Activated T-cell treated with anti-CD3 and anti-CD28 coated beads, Interleukin-2, amount 50 U/mL, for 4 hours (primary cell): ENCODE results near the gene FUT8. TPM values are rescaled to one million over a fixed set of nuclear protein-coding genes. Genes with fewer than 3 reads are reported as not detected.

ENCODE experiments used
- ATAC-seq, 2 donors: fragments of 200-7000 bp; cut with Tn5 transposase; one replicate each; pipeline ENCODE4 v1.10.0; 2021
- DNase-seq: peaks from one replicate; pipeline ENCODE4 v3.0.0-alpha.2; 2020
- H3K27me3 Mint-ChIP-seq: one replicate; pipeline ENCODE4 v1.8.0; 2021; ENCODE audit warnings: low read depth, mixed read lengths
- H3K36me3 Mint-ChIP-seq: one replicate; pipeline ENCODE4 v1.8.0; 2022; ENCODE audit warnings: mixed read lengths; ENCODE audit not compliant: insufficient read depth
- H3K4me1 Mint-ChIP-seq: one replicate; pipeline ENCODE4 v1.8.0; 2021; ENCODE audit warnings: low read depth, mixed read lengths
- H3K4me3 Mint-ChIP-seq: one replicate; pipeline ENCODE4 v1.8.0; 2021; ENCODE audit warnings: mild to moderate bottlenecking, moderate library complexity, mixed read lengths
- H3K9me3 Mint-ChIP-seq: one replicate; pipeline ENCODE4 v1.8.0; 2021; ENCODE audit warnings: mixed read lengths
- total RNA-seq, 3 donors: library from RNA; stranded (reverse); gene quantifications; one replicate each; pipeline ENCODE4 v1.2.1, GENCODE V29; 2021

The FUT8 gene
- total RNA-seq, 3 donors from 2014 or later = 29.2 to 38.4 (median 30.9) TPM

GRCh38 chr14:65749287-65749686 lies 336.8 kb downstream of the FUT8 start:
- ATAC-seq = no peak
- H3K27me3 Mint-ChIP-seq = no peaks in the 10 kb centered on the region
- H3K36me3 Mint-ChIP-seq = no peaks in the 10 kb centered on the region
- no peak for DNase-seq
- H3K4me3 Mint-ChIP-seq = no peak overlapping the region
- peaks cover 4% of the 10 kb centered on the region for H3K4me1 Mint-ChIP-seq
- no peaks in the 10 kb centered on the region for H3K9me3 Mint-ChIP-seq

- Mint-ChIP-seq H3K27me3 (no peaks in the 10 kb centered on the region), H3K4me3 (no peak overlapping the region)
Measured at GRCh38 chr14:65750906-65751305, 338.4 kb downstream of the FUT8 start.

GRCh38 chr14:65751510-65751909 lies 339.0 kb downstream of the FUT8 start:
- ATAC-seq (no peak), DNase-seq (no peak)
- Mint-ChIP-seq H3K4me3 (no peak overlapping the region), H3K27me3 (no peaks in the 10 kb centered on the region), H3K4me1 (peaks cover 4% of the 10 kb centered on the region), H3K36me3 (no peaks in the 10 kb centered on the region), H3K9me3 (no peaks in the 10 kb centered on the region)

More at GRCh38 chr14:65750906-65751305, 338.4 kb downstream of the FUT8 start:
- Mint-ChIP-seq H3K4me1 (peaks cover 4% of the 10 kb centered on the region), H3K36me3 (no peaks in the 10 kb centered on the region), H3K9me3 (no peaks in the 10 kb centered on the region)
- ATAC-seq (no peak), DNase-seq (no peak)

- DNase-seq = no peak
- no peaks in the 10 kb centered on the region for H3K27me3 Mint-ChIP-seq
- H3K4me1 Mint-ChIP-seq = peaks cover 4% of the 10 kb centered on the region
- no peak for ATAC-seq
- no peak overlapping the region for H3K4me3 Mint-ChIP-seq
- H3K9me3 Mint-ChIP-seq = no peaks in the 10 kb centered on the region
- H3K36me3 Mint-ChIP-seq = no peaks in the 10 kb centered on the region
Measured at GRCh38 chr14:65753061-65753460, 340.5 kb downstream of the FUT8 start.

GRCh38 chr14:65755331-65755730 lies 342.8 kb downstream of the FUT8 start:
- ATAC-seq (no peak), DNase-seq (no peak)
- H3K4me1 Mint-ChIP-seq = peaks cover 4% of the 10 kb centered on the region
- no peak overlapping the region for H3K4me3 Mint-ChIP-seq
- H3K36me3 Mint-ChIP-seq = no peaks in the 10 kb centered on the region
- no peaks in the 10 kb centered on the region for H3K27me3 Mint-ChIP-seq
- peaks cover 4% of the 10 kb centered on the region for H3K9me3 Mint-ChIP-seq

GRCh38 chr14:65756880-65757279 lies 344.4 kb downstream of the FUT8 start:
- H3K36me3 Mint-ChIP-seq = no peaks in the 10 kb centered on the region
- H3K27me3 Mint-ChIP-seq = no peaks in the 10 kb centered on the region
- H3K4me3 Mint-ChIP-seq = no peak overlapping the region
- no peak for DNase-seq
- no peaks in the 10 kb centered on the region for H3K4me1 Mint-ChIP-seq
- peaks cover 4% of the 10 kb centered on the region for H3K9me3 Mint-ChIP-seq
- no peak for ATAC-seq

GRCh38 chr14:65769151-65769550 lies 356.6 kb downstream of the FUT8 start:
- Mint-ChIP-seq H3K9me3 (peaks cover 3% of the 10 kb centered on the region), H3K27me3 (no peaks in the 10 kb centered on the region), H3K4me1 (no peaks in the 10 kb centered on the region), H3K36me3 (peaks cover 1% of the 10 kb centered on the region), H3K4me3 (no peak overlapping the region)
- ATAC-seq = no peak
- no peak for DNase-seq

- no peak overlapping the region for H3K4me3 Mint-ChIP-seq
- peaks cover 3% of the 10 kb centered on the region for H3K9me3 Mint-ChIP-seq
- peaks cover 1% of the 10 kb centered on the region for H3K36me3 Mint-ChIP-seq
- H3K4me1 Mint-ChIP-seq = no peaks in the 10 kb centered on the region
- DNase-seq = no peak
- H3K27me3 Mint-ChIP-seq = no peaks in the 10 kb centered on the region
- ATAC-seq = no peak
Measured at GRCh38 chr14:65770681-65771080, 358.2 kb downstream of the FUT8 start.

GRCh38 chr14:65771271-65771670 lies 358.7 kb downstream of the FUT8 start:
- Mint-ChIP-seq H3K9me3 (peaks cover 3% of the 10 kb centered on the region), H3K27me3 (no peaks in the 10 kb centered on the region), H3K4me1 (no peaks in the 10 kb centered on the region), H3K36me3 (peaks cover 1% of the 10 kb centered on the region), H3K4me3 (no peak overlapping the region)
- DNase-seq (no peak), ATAC-seq (no peak)

GRCh38 chr14:65772466-65772865 lies 359.9 kb downstream of the FUT8 start:
- Mint-ChIP-seq H3K9me3 (peaks cover 3% of the 10 kb centered on the region), H3K4me3 (no peak overlapping the region), H3K4me1 (no peaks in the 10 kb centered on the region), H3K36me3 (peaks cover 1% of the 10 kb centered on the region), H3K27me3 (no peaks in the 10 kb centered on the region)
- DNase-seq = no peak
- no peak for ATAC-seq

GRCh38 chr14:65772921-65773574 lies 360.5 kb downstream of the FUT8 start:
- H3K4me1 Mint-ChIP-seq = no peaks in the 10 kb centered on the region
- DNase-seq (no peak), ATAC-seq (no peak)
- H3K9me3 Mint-ChIP-seq = peaks cover 3% of the 10 kb centered on the region
- peaks cover 1% of the 10 kb centered on the region for H3K36me3 Mint-ChIP-seq
- H3K27me3 Mint-ChIP-seq = no peaks in the 10 kb centered on the region
- H3K4me3 Mint-ChIP-seq = no peak overlapping the region

GRCh38 chr14:65774041-65774440 lies 361.5 kb downstream of the FUT8 start:
- peaks cover 3% of the 10 kb centered on the region for H3K9me3 Mint-ChIP-seq
- no peaks in the 10 kb centered on the region for H3K27me3 Mint-ChIP-seq
- ATAC-seq = no peak
- no peak for DNase-seq
- H3K4me3 Mint-ChIP-seq = no peak overlapping the region
- peaks cover 1% of the 10 kb centered on the region for H3K36me3 Mint-ChIP-seq
- no peaks in the 10 kb centered on the region for H3K4me1 Mint-ChIP-seq

GRCh38 chr14:65776193-65776852 lies 363.8 kb downstream of the FUT8 start:
- Mint-ChIP-seq H3K9me3 (no peaks in the 10 kb centered on the region), H3K36me3 (no peaks in the 10 kb centered on the region), H3K4me1 (no peaks in the 10 kb centered on the region), H3K27me3 (no peaks in the 10 kb centered on the region), H3K4me3 (no peak overlapping the region)
- no peak for ATAC-seq
- DNase-seq = no peak

GRCh38 chr14:65780566-65780965 lies 368.0 kb downstream of the FUT8 start:
- Mint-ChIP-seq H3K4me3 (no peak overlapping the region), H3K4me1 (no peaks in the 10 kb centered on the region), H3K36me3 (no peaks in the 10 kb centered on the region), H3K27me3 (no peaks in the 10 kb centered on the region), H3K9me3 (no peaks in the 10 kb centered on the region)
- ATAC-seq = no peak
- no peak for DNase-seq

GRCh38 chr14:65783101-65783500 lies 370.6 kb downstream of the FUT8 start:
- no peaks in the 10 kb centered on the region for H3K27me3 Mint-ChIP-seq
- H3K36me3 Mint-ChIP-seq = no peaks in the 10 kb centered on the region
- no peaks in the 10 kb centered on the region for H3K9me3 Mint-ChIP-seq
- no peak overlapping the region for H3K4me3 Mint-ChIP-seq
- no peaks in the 10 kb centered on the region for H3K4me1 Mint-ChIP-seq
- DNase-seq (no peak), ATAC-seq (no peak)
